ENCODE data around the gene LETM1.

LETM1 gene

GRCh38 chr4:1806596-1807331 lies 49.2 kb downstream of the LETM1 start:
- TF ChIP-seq SIN3A (IDR thresholded peaks at IDR 0.05; ENCODE audit: borderline replicate concordance, insufficient read depth, low read length) (no peak), TAF1 (IDR thresholded peaks at IDR 0.05; ENCODE audit: borderline replicate concordance, insufficient read depth, low read length) (no peak), POLR2AphosphoS5 (IDR thresholded peaks at IDR 0.05; ENCODE audit: low read depth, low read length) (no peak), FOXP2 (optimal IDR thresholded peaks at IDR 0.05; ENCODE audit: borderline replicate concordance, extremely low read depth, extremely low read length, insufficient read depth) (no peak)
- TF ChIP-seq, protein P1, sequence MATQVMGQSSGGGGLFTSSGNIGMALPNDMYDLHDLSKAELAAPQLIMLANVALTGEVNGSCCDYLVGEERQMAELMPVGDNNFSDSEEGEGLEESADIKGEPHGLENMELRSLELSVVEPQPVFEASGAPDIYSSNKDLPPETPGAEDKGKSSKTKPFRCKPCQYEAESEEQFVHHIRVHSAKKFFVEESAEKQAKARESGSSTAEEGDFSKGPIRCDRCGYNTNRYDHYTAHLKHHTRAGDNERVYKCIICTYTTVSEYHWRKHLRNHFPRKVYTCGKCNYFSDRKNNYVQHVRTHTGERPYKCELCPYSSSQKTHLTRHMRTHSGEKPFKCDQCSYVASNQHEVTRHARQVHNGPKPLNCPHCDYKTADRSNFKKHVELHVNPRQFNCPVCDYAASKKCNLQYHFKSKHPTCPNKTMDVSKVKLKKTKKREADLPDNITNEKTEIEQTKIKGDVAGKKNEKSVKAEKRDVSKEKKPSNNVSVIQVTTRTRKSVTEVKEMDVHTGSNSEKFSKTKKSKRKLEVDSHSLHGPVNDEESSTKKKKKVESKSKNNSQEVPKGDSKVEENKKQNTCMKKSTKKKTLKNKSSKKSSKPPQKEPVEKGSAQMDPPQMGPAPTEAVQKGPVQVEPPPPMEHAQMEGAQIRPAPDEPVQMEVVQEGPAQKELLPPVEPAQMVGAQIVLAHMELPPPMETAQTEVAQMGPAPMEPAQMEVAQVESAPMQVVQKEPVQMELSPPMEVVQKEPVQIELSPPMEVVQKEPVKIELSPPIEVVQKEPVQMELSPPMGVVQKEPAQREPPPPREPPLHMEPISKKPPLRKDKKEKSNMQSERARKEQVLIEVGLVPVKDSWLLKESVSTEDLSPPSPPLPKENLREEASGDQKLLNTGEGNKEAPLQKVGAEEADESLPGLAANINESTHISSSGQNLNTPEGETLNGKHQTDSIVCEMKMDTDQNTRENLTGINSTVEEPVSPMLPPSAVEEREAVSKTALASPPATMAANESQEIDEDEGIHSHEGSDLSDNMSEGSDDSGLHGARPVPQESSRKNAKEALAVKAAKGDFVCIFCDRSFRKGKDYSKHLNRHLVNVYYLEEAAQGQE (IDR thresholded peaks at IDR 0.05; ENCODE audit: insufficient read depth in 1 of 2, low read depth in 2 of 2, low read length in 2 of 2): no peak

GRCh38 chr4:1806223-1806564 lies 49.8 kb downstream of the LETM1 start:
- TF ChIP-seq FOXP2 (optimal IDR thresholded peaks at IDR 0.05; ENCODE audit: borderline replicate concordance, extremely low read depth, extremely low read length, insufficient read depth) (no peak), POLR2AphosphoS5 (IDR thresholded peaks at IDR 0.05; ENCODE audit: low read depth, low read length) (no peak), TAF1 (IDR thresholded peaks at IDR 0.05; ENCODE audit: borderline replicate concordance, insufficient read depth, low read length) (no peak), SIN3A (IDR thresholded peaks at IDR 0.05; ENCODE audit: borderline replicate concordance, insufficient read depth, low read length) (no peak)
- TF ChIP-seq, protein P1 (IDR thresholded peaks at IDR 0.05; ENCODE audit: insufficient read depth in 1 of 2, low read depth in 2 of 2, low read length in 2 of 2): no peak

DNA sequence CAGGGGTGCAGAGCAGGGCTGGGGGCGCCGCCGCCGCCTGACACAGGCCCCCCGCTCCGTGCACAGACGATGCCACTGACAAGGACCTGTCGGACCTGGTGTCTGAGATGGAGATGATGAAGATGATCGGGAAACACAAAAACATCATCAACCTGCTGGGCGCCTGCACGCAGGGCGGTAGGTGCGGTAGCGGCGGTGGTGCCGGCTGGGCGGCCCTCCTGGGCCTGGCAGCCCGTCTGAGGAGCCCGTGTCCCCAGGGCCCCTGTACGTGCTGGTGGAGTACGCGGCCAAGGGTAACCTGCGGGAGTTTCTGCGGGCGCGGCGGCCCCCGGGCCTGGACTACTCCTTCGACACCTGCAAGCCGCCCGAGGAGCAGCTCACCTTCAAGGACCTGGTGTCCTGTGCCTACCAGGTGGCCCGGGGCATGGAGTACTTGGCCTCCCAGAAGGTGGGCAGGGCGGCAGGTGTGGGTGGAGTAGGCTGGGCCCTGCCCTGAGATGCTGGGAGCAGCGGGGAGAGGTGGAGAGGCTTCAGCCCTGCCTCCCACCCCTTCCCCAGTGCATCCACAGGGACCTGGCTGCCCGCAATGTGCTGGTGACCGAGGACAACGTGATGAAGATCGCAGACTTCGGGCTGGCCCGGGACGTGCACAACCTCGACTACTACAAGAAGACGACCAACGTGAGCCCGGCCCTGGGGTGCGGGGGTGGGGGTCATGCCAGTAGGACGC lies 50.3 kb downstream of the LETM1 start:
- TF ChIP-seq, protein P1 (IDR thresholded peaks at IDR 0.05; ENCODE audit: insufficient read depth in 1 of 2, low read depth in 2 of 2, low read length in 2 of 2): no peak
- TF ChIP-seq FOXP2 (optimal IDR thresholded peaks at IDR 0.05; ENCODE audit: borderline replicate concordance, extremely low read depth, extremely low read length, insufficient read depth): no peak
- no peak for TF ChIP-seq POLR2AphosphoS5 (IDR thresholded peaks at IDR 0.05; ENCODE audit: low read depth, low read length)
- TF ChIP-seq TAF1 (IDR thresholded peaks at IDR 0.05; ENCODE audit: borderline replicate concordance, insufficient read depth, low read length): no peak
- no peak for TF ChIP-seq SIN3A (IDR thresholded peaks at IDR 0.05; ENCODE audit: borderline replicate concordance, insufficient read depth, low read length)

GRCh38 chr4:1804638-1805492 lies 51.1 kb downstream of the LETM1 start:
- TF ChIP-seq SIN3A (IDR thresholded peaks at IDR 0.05; ENCODE audit: borderline replicate concordance, insufficient read depth, low read length) (no peak), FOXP2 (optimal IDR thresholded peaks at IDR 0.05; ENCODE audit: borderline replicate concordance, extremely low read depth, extremely low read length, insufficient read depth) (no peak), TAF1 (IDR thresholded peaks at IDR 0.05; ENCODE audit: borderline replicate concordance, insufficient read depth, low read length) (no peak), POLR2AphosphoS5 (IDR thresholded peaks at IDR 0.05; ENCODE audit: low read depth, low read length) (no peak)
- TF ChIP-seq, protein P1 (IDR thresholded peaks at IDR 0.05; ENCODE audit: insufficient read depth in 1 of 2, low read depth in 2 of 2, low read length in 2 of 2): no peak

Data from PFSK-1 (cell line).